Testis (tissue), 2 donors: Measurements from ENCODE around the gene ARID3A.

Experiments used
- CTCF ChIP-seq, 3 experiments: fragments of 450-650 bp in 2 of 3; fragments of 200-600 bp in 1 of 3; sonication (generic) in 1 of 3; IDR thresholded peaks; one replicate each; pipeline ENCODE4 v1.5.1; 2016 to 2019; ENCODE audit warnings: antibody characterized with exemption in 3 of 3, mild to moderate bottlenecking in 2 of 3, moderate library complexity in 1 of 3
- POLR2A ChIP-seq: fragments of 450-650 bp; IDR thresholded peaks from one replicate; pipeline ENCODE4 v1.6.1; 2017; ENCODE audit warnings: antibody characterized with exemption, mild to moderate bottlenecking, moderate library complexity

GRCh38 chr19:892894-893689, 32.7 kb upstream of the ARID3A start, which contains the start of the genes MED16 and RNU6-9:
- TF ChIP-seq CTCF (IDR thresholded peaks at IDR 0.05) = peak in 2 of 3 experiments; percentile 2 to 4
- peak; percentile 39 for TF ChIP-seq POLR2A
